ENCODE results near the gene CCDC85C. TPM values are rescaled to one million over a fixed set of nuclear protein-coding genes. Genes with fewer than 3 reads are reported as not detected.

The CCDC85C gene
- total and polyA plus RNA-seq, 2 of the 8 experiments (the other 6 are each of a cell fraction or from before 2014, with no cell fraction given), result 16.8 to 35.8 TPM

DNA sequence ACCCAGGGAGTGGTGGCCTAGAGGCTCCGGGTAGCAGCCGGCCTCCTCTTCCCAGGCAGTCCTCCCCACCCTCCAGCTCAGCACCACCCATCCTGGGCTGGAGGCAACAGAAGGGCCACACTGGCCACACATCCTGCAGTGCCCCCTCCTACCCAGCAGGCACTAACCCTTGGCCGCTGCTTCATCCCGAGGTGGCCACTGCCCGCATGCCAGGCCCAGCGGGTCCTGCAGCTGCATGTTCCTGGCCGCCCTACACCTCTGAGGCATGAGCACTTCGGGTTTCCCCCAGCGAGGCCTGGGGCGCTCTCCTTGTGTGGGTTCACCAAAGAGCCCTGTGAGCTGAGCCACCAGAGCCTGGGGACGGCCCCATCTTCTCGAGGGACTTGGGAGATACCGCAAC is 61.4 kb downstream of the CCDC85C start:
- Histone ChIP-seq H3K9me3 (ENCODE audit: insufficient read depth in 2 of 2, low read depth in 1 of 2, low read length in 1 of 2) (no peaks in the 10 kb centered on the region), H3K23ac (ENCODE audit: insufficient read length) (no peak overlapping the region), H3K18ac (ENCODE audit: extremely low read depth, low read length) (no peak overlapping the region), H4K20me1 (replicated peaks in 1 of 2; ENCODE audit: control insufficient read depth in 1 of 2, insufficient read depth in 2 of 2, low read length in 2 of 2) (peaks cover 10 to 21% of the 10 kb centered on the region in 2 experiments), H3K4me2 (ENCODE audit: insufficient read depth in 1 of 2, low read depth in 2 of 2, low read length in 2 of 2) (no peak overlapping the region), H3K79me2 (ENCODE audit: control insufficient read depth in 1 of 2, insufficient read depth in 2 of 2, low read length in 2 of 2) (peaks cover 0 to 68% of the 10 kb centered on the region in 2 experiments; a peak in 2 of 4 replicates), H3K27me3 (replicated peaks in 1 of 4; ENCODE audit: control insufficient read depth in 3 of 4, extremely low read depth in 1 of 4, insufficient read depth in 3 of 4, low read length in 3 of 4) (no peaks in the 10 kb centered on the region), H3K4ac (replicated peaks; ENCODE audit: insufficient read length, low read depth, low read length) (peak overlapping the region; percentile 39), H3K79me1 (ENCODE audit: low read depth, low read length) (peaks cover 26% of the 10 kb centered on the region), H2AK5ac (ENCODE audit: low read depth, low read length) (0 out of 2 replicates have a peak overlapping the region, but pooled peaks have one; percentile 24), H3K23me2 (ENCODE audit: low read depth, low read length) (no peaks in the 10 kb centered on the region), H2BK12ac (ENCODE audit: low read depth, low read length) (no peak overlapping the region), H3K4me1 (replicated peaks in 1 of 4; ENCODE audit: control insufficient read depth in 3 of 4, insufficient read depth in 4 of 4, low read length in 3 of 4) (peaks cover 9 to 38% (median 19%) of the 10 kb centered on the region in 4 experiments), H3K14ac (ENCODE audit: insufficient read length) (no peak overlapping the region), H2BK120ac (replicated peaks; ENCODE audit: low read depth, low read length) (no peak overlapping the region), H2BK5ac (ENCODE audit: low read depth, low read length) (peak overlapping the region; percentile 52; the same call in 1 of the 2 replicates), H3K36me3 (ENCODE audit: control insufficient read depth in 2 of 4, insufficient read depth in 4 of 4, low read length in 3 of 4) (no peaks in the 10 kb centered on the region), H2BK15ac (ENCODE audit: low read length) (0 out of 2 replicates have a peak overlapping the region, but pooled peaks have one; percentile 61), H3K9ac (replicated peaks in 1 of 4; ENCODE audit: extremely low read depth in 1 of 4, low read depth in 3 of 4, low read length in 3 of 4) (no peak overlapping the region), H4K5ac (ENCODE audit: insufficient read length, low read depth, low read length) (no peak overlapping the region), H4K91ac (replicated peaks; ENCODE audit: insufficient read length, low read length) (no peak overlapping the region), H4K8ac (ENCODE audit: extremely low read depth, insufficient read depth, low read length) (no peak overlapping the region), H2AFZ (ENCODE audit: low read length) (no peak overlapping the region), H2BK20ac (ENCODE audit: low read length) (no peak overlapping the region), H3K56ac (replicated peaks; ENCODE audit: insufficient read length, low read depth, low read length) (no peak overlapping the region), H3K4me3 (ENCODE audit: extremely low read depth in 1 of 4, insufficient read depth in 2 of 4, low read depth in 3 of 4, low read length in 4 of 4) (no peak overlapping the region), H3K27ac (ENCODE audit: low read depth, low read length) (no peak overlapping the region)
- WGBS, 2 experiments (ENCODE audit: extremely low coverage in 1 of 2, insufficient coverage in 1 of 2, insufficient read length in 1 of 2, insufficient replicate concordance in 2 of 2, low coverage in 1 of 2, low lambda C conversion rate in 2 of 2, missing lambda C conversion rate in 1 of 2), result 95% methylated on average over 13 of the region's 13 CpGs; no CpG with 5 or more reads in 1 of the 2 experiments
- TF ChIP-seq ZNF274 (IDR thresholded peaks at IDR 0.05; ENCODE audit: borderline replicate concordance, extremely low read depth, low read length), result no peak
- POLR2A ChIA-PET (ENCODE audit: partially characterized antibody), result interaction anchor here (0.7 to 1.6 kb wide), 2 partner anchors 19 to 28 kb away, joined by 3 read pairs; no protein-coding TSS in a partner anchor
- CTCF ChIA-PET (ENCODE audit: partially characterized antibody), result interaction anchor here (0.5 to 3.6 kb wide), 14 partner anchors 10 to 268 kb away, joined by 3 to 19 read pairs (median 4); no protein-coding TSS in a partner anchor
- DNase-seq (ENCODE audit: low read depth in 1 of 2, low spot score in 2 of 2) (no peak), FAIRE-seq (no peak)

All from H1 (cell line).